Measurements from ENCODE around the gene PLCG1.

Gene PLCG1

GRCh38 chr20:41168281-41169161 is 31.2 kb downstream of the PLCG1 start:
- DNase-seq: no peak

GRCh38 chr20:41169162-41169690 is 31.9 kb downstream of the PLCG1 start:
- no peak for DNase-seq

GRCh38 chr20:41169791-41170351 is 32.5 kb downstream of the PLCG1 start:
- DNase-seq: no peak

- DNase-seq: no peak
Observed at GRCh38 chr20:41170386-41171105, 33.2 kb downstream of the PLCG1 start.

GRCh38 chr20:41171736-41172295 is 34.5 kb downstream of the PLCG1 start:
- no peak for DNase-seq

- DNase-seq: no peak
Observed at GRCh38 chr20:41172296-41173140, 35.2 kb downstream of the PLCG1 start.

- DNase-seq: peak; percentile 39
Observed at GRCh38 chr20:41173161-41173721, 35.9 kb downstream of the PLCG1 start.

GRCh38 chr20:41173791-41174341 is 36.5 kb downstream of the PLCG1 start:
- no peak for DNase-seq

GRCh38 chr20:41174373-41174772 is 37.0 kb downstream of the PLCG1 start:
- no peak for DNase-seq

- DNase-seq: no peak
Observed at GRCh38 chr20:41174782-41175181, 37.4 kb downstream of the PLCG1 start.

- DNase-seq: no peak
Observed at GRCh38 chr20:41175201-41175651, 37.9 kb downstream of the PLCG1 start.

- no peak for DNase-seq
Observed at GRCh38 chr20:41175727-41176330, 38.5 kb downstream of the PLCG1 start.

GRCh38 chr20:41176711-41177552 is 39.6 kb downstream of the PLCG1 start:
- DNase-seq: no peak

GRCh38 chr20:41177636-41178035 is 40.3 kb downstream of the PLCG1 start:
- DNase-seq: no peak

GRCh38 chr20:41178495-41178894 is 41.2 kb downstream of the PLCG1 start:
- no peak for DNase-seq

- peak; percentile 21 for DNase-seq
Observed at GRCh38 chr20:41178904-41179432, 41.6 kb downstream of the PLCG1 start.

- no peak for DNase-seq
Observed at GRCh38 chr20:41179961-41180360, 42.6 kb downstream of the PLCG1 start.

GRCh38 chr20:41180599-41181333 is 43.4 kb downstream of the PLCG1 start:
- DNase-seq: no peak

- DNase-seq: no peak
Observed at GRCh38 chr20:41181567-41181966, 44.2 kb downstream of the PLCG1 start.

All from NCI-H1092 treated with DMSO at 0.1 percent for 48 hours (cell line).